Parathyroid adenoma (tissue), 2 donors: ENCODE results near the gene HLA-E.
A peak's percentile ranks its signal among the peaks of the same experiment; 100 is the strongest.
"Not testable (repeated sequence)": the region's sequence is repeated elsewhere in the genome, so short reads cannot be mapped to it uniquely, and the experiment has no call there.

Experiments used
- H2AFZ ChIP-seq: fragments of 300-600 bp; sonication (generic); one replicate; pipeline ENCODE4 v1.7.0; 2017; ENCODE audit warnings: antibody characterized with exemption, mild to moderate bottlenecking
- H3K27ac ChIP-seq: fragments of 300-600 bp; sonication (generic); one replicate; pipeline ENCODE4 v1.7.0; 2017
- H3K27me3 ChIP-seq: fragments of 300-600 bp; sonication (generic); one replicate; pipeline ENCODE4 v1.7.0; 2017; ENCODE audit warnings: low read length; ENCODE audit not compliant: control insufficient read depth, insufficient read depth
- H3K36me3 ChIP-seq: fragments of 300-600 bp; sonication (generic); one replicate; pipeline ENCODE4 v1.7.0; 2017; ENCODE audit warnings: low read length; ENCODE audit not compliant: control insufficient read depth, insufficient read depth
- H3K4me1 ChIP-seq: fragments of 300-600 bp; sonication (generic); one replicate; pipeline ENCODE4 v1.7.0; 2017; ENCODE audit warnings: control low read depth
- H3K4me2 ChIP-seq: fragments of 300-600 bp; sonication (generic); one replicate; pipeline ENCODE4 v1.7.0; 2017; ENCODE audit warnings: low read length
- H3K4me3 ChIP-seq: fragments of 300-600 bp; sonication (generic); one replicate; pipeline ENCODE4 v1.7.0; 2017; ENCODE audit warnings: low read depth, low read length
- H3K79me2 ChIP-seq: fragments of 300-600 bp; sonication (generic); one replicate; pipeline ENCODE4 v1.7.0; 2017; ENCODE audit warnings: control low read depth
- H3K9ac ChIP-seq: fragments of 300-600 bp; sonication (generic); one replicate; pipeline ENCODE4 v1.7.0; 2017; ENCODE audit warnings: mild to moderate bottlenecking
- H3K9me3 ChIP-seq: fragments of 300-600 bp; sonication (generic); one replicate; pipeline ENCODE4 v1.7.0; 2017; ENCODE audit warnings: low read length; ENCODE audit not compliant: control insufficient read depth
- TF ChIP-seq, protein P1 (sequence below): fragments of 300-600 bp; sonication (generic); IDR thresholded peaks from one replicate; pipeline ENCODE4 v1.7.0; 2017; ENCODE audit warnings: antibody characterized with exemption, mild to moderate bottlenecking
- donor health status: primary hyperparathyroidism.

HLA-E gene

DNA sequence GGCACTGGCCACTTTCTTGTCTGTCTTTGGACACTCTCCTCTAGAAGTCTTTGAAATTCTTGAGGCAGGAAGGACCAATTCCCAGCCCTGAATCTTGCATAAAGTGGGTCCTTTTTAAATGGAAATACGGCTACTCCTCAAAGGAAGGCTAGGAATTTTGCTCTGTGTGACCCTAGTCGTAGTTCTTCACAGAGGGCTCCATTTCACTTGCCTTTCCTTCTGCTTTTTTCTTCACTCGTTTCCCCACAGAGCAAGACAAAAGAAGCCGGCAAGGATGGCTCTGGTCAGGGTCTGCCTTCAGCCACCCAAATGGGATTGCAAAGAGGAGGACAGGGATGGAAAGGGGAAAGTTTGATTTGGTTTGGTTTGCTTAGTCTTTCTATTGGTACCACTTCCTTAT lies 25.8 kb downstream of the HLA-E start:
- no peak overlapping the region for H3K9ac ChIP-seq
- TF ChIP-seq, protein P1, sequence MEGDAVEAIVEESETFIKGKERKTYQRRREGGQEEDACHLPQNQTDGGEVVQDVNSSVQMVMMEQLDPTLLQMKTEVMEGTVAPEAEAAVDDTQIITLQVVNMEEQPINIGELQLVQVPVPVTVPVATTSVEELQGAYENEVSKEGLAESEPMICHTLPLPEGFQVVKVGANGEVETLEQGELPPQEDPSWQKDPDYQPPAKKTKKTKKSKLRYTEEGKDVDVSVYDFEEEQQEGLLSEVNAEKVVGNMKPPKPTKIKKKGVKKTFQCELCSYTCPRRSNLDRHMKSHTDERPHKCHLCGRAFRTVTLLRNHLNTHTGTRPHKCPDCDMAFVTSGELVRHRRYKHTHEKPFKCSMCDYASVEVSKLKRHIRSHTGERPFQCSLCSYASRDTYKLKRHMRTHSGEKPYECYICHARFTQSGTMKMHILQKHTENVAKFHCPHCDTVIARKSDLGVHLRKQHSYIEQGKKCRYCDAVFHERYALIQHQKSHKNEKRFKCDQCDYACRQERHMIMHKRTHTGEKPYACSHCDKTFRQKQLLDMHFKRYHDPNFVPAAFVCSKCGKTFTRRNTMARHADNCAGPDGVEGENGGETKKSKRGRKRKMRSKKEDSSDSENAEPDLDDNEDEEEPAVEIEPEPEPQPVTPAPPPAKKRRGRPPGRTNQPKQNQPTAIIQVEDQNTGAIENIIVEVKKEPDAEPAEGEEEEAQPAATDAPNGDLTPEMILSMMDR = no peak
- H3K27ac ChIP-seq = peak overlapping the region; percentile 21
- no peak overlapping the region for H2AFZ ChIP-seq
- no peaks in the 10 kb centered on the region for H3K79me2 ChIP-seq
- no peaks in the 10 kb centered on the region for H3K36me3 ChIP-seq
- H3K4me3 ChIP-seq = no peak overlapping the region
- H3K27me3 ChIP-seq = no peaks in the 10 kb centered on the region
- no peaks in the 10 kb centered on the region for H3K4me1 ChIP-seq
- H3K4me2 ChIP-seq = no peak overlapping the region
- no peaks in the 10 kb centered on the region for H3K9me3 ChIP-seq

DNA sequence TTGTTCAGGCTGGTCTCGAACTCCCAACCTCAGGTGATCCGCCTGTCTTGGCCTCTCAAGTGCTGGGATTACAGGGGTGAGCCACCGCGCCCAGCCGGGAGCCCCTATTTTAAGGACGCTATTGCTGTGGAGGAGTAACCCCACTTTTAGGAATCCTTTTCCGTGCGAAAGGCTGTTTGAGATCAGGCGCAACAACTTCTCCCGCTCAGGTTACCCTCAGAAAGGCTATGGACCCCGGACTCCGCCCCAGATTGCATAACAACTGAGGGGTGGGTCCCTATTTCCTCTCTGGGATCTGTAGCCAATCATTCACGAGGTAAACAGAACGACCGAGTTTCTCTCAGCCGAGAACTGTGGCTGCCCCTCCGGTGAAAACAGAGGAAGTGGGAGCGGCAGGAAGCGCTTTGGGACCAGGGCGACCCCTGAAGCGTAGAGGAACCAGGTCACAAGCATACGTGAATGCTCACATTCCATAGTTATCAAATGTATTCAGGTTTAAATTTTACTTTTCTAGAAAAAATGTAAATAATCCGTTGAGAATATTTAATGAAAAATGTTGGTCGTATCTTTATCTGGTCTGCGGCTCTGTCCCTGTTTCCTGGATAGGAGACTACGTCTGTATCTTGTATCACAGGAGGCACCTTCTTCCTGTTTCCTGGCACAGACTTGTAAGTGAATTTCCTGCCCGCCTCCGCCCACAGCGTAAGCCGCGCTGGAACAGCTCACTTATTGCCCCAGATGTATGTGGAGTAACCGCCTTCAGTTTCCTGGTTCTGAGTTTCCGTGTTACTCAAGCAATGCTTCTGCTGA lies 26.8 kb downstream of the HLA-E start:
- peak overlapping the region; percentile 82 for H3K27ac ChIP-seq
- TF ChIP-seq, protein P1 = no peak
- no peaks in the 10 kb centered on the region for H3K79me2 ChIP-seq

DNA sequence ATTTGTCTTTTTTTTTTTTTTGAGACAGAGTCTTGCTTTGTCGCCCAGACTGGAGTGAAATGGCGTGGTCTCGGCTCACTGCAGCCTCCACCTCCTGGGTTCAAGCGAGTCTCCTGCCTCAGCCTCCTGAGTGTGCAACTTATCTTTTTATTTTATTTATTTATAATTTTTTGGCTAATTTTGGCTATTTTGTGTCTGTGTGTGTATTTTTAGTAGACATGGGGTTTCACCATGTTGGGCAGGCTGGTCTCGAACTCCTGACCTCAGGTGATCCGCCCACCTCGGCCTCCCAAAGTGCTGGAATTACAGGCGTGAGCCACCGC lies 27.4 kb downstream of the HLA-E start:
- peak overlapping the region; percentile 82 for H3K27ac ChIP-seq
- H3K4me3 ChIP-seq = peak overlapping the region; percentile 75
- H3K9ac ChIP-seq = not testable (repeated sequence)

More for the DNA sequence above, 26.8 kb downstream of the HLA-E start:
- peak overlapping the region; percentile 75 for H3K4me3 ChIP-seq
- H3K4me2 ChIP-seq = peak overlapping the region; percentile 75
- H3K27me3 ChIP-seq = no peaks in the 10 kb centered on the region
- no peaks in the 10 kb centered on the region for H3K9me3 ChIP-seq
- no peaks in the 10 kb centered on the region for H3K36me3 ChIP-seq
- H2AFZ ChIP-seq = peak overlapping the region; percentile 57
- H3K4me1 ChIP-seq = no peaks in the 10 kb centered on the region
- H3K9ac ChIP-seq = no peak overlapping the region

DNA sequence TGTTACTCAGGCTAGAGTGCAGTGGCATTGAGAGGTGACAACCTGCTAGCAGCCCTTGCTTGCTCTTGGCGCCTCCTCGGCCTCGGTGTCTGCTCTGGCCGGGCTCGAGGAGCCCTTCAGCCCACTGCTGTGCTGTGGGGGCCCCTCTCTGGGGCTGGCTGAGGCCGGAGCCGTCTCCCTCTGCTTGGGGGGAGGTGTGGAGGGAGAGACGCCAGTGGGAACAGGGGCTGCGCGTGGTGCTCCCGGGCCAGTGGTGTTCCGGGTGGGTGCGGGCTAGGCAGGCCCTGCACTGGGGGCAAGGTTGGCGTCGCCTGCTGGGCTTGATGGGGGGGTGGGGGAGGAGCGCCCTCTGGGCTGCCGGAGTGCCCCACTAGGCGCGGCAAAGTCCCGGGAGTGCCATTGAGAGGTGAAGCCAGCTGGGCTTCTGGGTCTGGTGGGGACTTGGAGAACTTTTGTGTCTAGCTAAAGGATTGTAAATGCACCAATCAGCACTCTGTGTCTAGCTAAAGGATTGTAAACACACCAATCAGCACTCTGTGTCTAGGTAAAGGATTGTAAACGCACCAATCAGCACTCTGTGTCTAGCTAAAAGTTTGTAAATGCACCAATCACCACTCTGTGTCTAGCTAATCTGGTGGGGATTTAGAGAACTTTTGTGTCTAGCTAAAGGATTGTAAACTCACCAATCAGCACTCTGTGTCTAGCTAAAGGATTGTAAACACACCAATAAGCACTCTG lies 28.6 kb downstream of the HLA-E start:
- H3K9me3 ChIP-seq, H3K4me2 ChIP-seq, H3K79me2 ChIP-seq, H3K9ac ChIP-seq, H2AFZ ChIP-seq, H3K36me3 ChIP-seq, H3K27me3 ChIP-seq, H3K27ac ChIP-seq, H3K4me1 ChIP-seq, H3K4me3 ChIP-seq: not testable (repeated sequence)

More for the DNA sequence above, 27.4 kb downstream of the HLA-E start:
- Histone ChIP-seq H2AFZ (peak overlapping the region; percentile 57), H3K4me2 (peak overlapping the region; percentile 75)
- H3K4me1 ChIP-seq, H3K79me2 ChIP-seq, H3K27me3 ChIP-seq, H3K36me3 ChIP-seq, H3K9me3 ChIP-seq: not testable (repeated sequence)

DNA sequence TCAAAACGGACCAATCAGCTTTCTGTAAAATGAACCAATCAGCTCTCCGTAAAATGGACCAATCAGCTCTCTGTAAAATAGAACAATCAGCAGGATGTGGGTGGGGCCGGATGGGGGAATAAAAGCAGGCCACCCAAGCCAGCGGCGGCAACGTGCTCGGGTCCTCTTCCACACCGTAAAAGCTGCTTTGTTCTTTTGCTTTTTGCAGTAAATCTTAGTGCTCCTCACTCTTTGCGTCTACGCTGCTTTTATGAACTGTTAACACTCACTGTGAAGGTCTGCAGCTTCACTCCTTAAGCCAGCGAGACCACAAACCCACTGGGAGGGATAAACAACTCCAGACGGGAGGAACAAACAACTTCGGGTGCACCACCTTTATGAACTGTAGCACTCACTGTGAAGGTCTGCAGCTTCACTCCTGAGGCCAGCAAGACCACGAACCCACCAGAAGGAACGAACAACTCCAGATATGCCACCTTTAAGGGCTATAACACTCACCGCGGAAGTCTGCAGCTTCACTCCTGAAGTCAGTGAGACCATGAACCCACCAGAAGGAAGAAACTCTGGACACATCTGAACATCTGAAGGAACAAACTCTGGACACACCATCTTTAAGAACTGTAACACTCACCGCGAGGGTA lies 29.3 kb downstream of the HLA-E start:
- H3K4me2 ChIP-seq = not testable (repeated sequence)

DNA sequence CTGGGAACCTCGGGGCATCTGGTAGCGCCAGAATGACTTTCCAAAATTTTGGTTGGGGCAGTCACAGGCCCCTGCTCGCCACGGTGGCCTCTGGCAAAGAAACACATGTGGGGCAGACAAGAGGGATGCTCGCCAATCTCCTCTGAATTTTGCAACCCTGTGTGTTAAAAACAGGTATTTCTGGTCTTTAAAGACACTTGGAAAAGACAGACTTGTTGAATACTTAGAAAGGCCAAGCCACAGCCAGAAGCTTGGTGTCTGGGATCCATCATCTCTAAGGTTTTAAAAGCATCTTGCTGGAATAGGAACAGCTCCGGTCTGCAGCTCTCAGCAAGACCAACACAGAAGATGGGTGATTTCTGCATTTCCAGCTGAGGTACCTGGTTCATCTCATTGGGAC lies 31.2 kb downstream of the HLA-E start:
- TF ChIP-seq, protein P1 = no peak
- no peak overlapping the region for H3K27ac ChIP-seq
- no peak overlapping the region for H2AFZ ChIP-seq
- H3K4me1 ChIP-seq = no peaks in the 10 kb centered on the region
- no peaks in the 10 kb centered on the region for H3K79me2 ChIP-seq
- no peak overlapping the region for H3K4me2 ChIP-seq
- no peak overlapping the region for H3K9ac ChIP-seq
- no peak overlapping the region for H3K4me3 ChIP-seq
- no peaks in the 10 kb centered on the region for H3K9me3 ChIP-seq
- no peaks in the 10 kb centered on the region for H3K36me3 ChIP-seq
- H3K27me3 ChIP-seq = no peaks in the 10 kb centered on the region

More for the DNA sequence above, 29.3 kb downstream of the HLA-E start:
- not testable (repeated sequence) for H3K9me3 ChIP-seq, H2AFZ ChIP-seq, H3K27me3 ChIP-seq, H3K4me3 ChIP-seq, H3K36me3 ChIP-seq, H3K27ac ChIP-seq, H3K79me2 ChIP-seq, H3K9ac ChIP-seq, H3K4me1 ChIP-seq

DNA sequence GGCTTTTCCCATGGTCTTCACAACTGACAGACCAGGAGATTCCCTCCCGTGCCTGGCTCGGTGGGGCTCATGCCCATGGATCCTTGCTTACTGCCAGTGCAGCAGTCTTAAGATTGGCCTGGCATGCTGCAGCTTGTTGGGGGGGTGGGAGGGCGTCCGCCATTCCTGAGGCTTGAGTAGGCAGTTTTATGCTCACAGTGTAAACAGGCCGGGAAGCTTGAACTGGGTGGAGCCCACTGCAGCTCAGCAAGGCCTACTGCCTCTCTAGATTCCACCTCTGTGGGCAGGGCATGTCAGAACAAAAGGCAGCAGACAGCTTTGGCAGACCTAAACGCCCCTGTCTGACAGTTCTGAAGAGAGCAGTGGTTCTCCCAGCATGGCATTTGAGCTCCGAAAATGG lies 31.8 kb downstream of the HLA-E start:
- H3K4me1 ChIP-seq, H3K9ac ChIP-seq, H2AFZ ChIP-seq, H3K79me2 ChIP-seq, H3K4me3 ChIP-seq, H3K27ac ChIP-seq, H3K36me3 ChIP-seq, H3K9me3 ChIP-seq, H3K4me2 ChIP-seq, H3K27me3 ChIP-seq: not testable (repeated sequence)

- not testable (repeated sequence) for H3K4me3 ChIP-seq, H3K79me2 ChIP-seq, H3K9me3 ChIP-seq, H3K4me2 ChIP-seq, H3K4me1 ChIP-seq, H3K9ac ChIP-seq, H3K27ac ChIP-seq, H3K27me3 ChIP-seq, H3K36me3 ChIP-seq, H2AFZ ChIP-seq
Measured at GRCh38 chr6:30521952-30522351, 32.6 kb downstream of the HLA-E start.
